Erythroblast (primary cell): ENCODE measurements around the gene IL1R2.

Experiments
- DNase-seq, 2 experiments: peaks; one replicate each; lab custom pipeline; 2025; lab: John Stamatoyannopoulos, UW
- GATA1 ChIP-seq: IDR thresholded peaks from 2 replicates; pipeline ENCODE4 v1.6.1; 2011; ENCODE audit warnings: low read depth, mild to moderate bottlenecking, control low read depth, low read length, moderate library complexity
- POLR2A ChIP-seq: IDR thresholded peaks from 2 replicates; pipeline ENCODE4 v1.6.1; 2011; ENCODE audit warnings: mild to moderate bottlenecking, low read length

Gene IL1R2

DNA sequence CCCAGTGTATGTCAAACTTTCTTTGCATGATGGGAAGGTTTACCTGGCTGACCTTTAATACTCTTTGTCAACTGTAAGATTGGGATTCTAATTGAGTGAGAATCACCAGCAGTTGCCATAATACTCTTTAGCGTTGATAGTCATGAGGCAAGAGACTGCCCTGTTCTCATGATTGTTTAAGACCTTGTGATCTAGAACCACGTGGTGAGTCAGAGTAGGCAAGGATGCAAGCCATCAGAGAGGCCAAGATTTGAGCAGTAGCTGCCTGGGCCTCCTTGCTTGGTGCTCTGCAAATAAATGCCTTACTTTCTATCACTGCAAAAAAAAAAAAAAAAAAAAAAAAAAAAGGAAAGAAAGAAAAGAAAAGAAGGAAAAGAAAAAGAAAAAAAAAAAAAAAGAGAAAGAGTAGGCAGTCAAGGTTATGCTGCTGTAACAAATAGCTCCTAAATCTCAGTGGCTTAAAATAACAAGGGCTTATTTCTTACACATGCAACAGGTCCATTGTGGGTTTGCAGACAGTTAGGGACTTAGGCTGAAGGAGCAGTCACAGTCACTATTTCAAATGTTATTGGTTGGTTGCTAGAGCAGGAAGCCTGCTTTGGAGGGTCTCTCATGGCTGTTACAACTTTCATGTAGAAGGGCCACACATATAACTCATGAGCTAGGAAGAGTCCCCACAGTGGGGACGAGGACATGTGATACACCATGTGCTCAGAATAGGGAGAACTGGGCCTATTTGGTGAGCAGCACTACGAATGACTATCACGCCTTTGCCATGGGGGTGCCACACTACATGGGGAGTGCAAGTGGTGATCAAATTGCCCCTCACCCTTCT lies 21.7 kb downstream of the IL1R2 start:
- TF ChIP-seq POLR2A (no peak), GATA1 (no peak)
- DNase-seq = no peak

DNA sequence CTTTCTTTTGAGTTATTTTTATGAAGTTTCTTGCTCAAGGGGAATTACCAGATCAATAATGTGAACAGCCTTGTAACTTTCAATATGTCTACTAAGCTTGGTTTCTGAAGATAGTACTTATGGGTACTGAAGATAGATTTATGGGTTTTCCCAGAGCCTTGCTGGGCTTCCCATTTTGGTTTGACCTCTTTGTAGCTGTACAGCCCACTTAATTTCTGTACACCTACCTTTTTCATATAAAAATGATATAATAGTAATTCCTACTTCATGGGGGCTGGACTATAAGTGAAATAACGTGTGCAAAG lies 22.2 kb downstream of the IL1R2 start:
- TF ChIP-seq POLR2A = no peak
- TF ChIP-seq GATA1 = no peak

DNA sequence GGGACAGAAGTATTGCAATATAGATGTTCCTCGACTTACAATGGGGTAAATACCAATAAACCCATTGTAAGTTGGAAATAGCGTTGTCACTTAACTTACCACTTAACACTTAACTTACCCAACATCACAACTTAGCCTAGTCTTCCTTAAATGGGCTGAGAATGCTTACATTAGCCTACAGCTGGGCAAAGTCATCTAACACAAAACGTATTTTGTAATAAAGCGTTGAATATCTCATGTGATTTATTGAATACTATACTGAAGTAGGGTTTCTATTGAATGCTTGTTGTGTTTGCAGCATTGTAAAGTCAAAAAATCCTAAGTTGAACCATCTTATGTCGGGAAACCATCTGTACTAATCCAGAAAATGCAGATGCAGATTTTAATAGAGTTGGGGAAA lies 23.6 kb downstream of the IL1R2 start:
- TF ChIP-seq POLR2A (no peak), GATA1 (no peak)
- DNase-seq = no peak

More for the DNA sequence above, 22.2 kb downstream of the IL1R2 start:
- no peak for DNase-seq

DNA sequence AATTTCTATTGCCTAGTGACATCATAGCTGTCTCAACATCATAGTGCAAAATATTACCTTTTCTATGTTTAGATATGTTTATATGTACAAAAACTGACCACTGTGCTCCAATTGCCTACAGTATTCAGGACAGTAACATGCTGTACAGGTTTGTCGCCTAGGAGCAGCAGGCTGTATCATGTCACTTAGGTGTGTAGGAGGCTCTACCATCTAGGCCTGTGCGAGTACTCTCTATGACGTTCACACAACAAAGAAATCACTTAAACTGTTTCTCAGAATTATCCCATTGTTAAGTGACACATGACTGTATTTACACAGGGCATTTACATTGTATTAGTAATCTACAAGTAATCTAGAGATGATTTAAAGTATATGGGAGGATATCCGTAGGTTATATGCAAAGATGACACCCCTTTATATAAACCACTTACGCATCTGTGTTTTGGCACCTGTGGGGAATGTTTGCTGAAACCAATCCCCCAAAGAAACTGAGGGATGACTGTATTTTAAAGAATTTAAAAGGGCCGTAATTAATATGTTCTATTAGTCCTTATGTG lies 24.7 kb downstream of the IL1R2 start:
- TF ChIP-seq POLR2A = no peak
- no peak for TF ChIP-seq GATA1
- no peak for DNase-seq

DNA sequence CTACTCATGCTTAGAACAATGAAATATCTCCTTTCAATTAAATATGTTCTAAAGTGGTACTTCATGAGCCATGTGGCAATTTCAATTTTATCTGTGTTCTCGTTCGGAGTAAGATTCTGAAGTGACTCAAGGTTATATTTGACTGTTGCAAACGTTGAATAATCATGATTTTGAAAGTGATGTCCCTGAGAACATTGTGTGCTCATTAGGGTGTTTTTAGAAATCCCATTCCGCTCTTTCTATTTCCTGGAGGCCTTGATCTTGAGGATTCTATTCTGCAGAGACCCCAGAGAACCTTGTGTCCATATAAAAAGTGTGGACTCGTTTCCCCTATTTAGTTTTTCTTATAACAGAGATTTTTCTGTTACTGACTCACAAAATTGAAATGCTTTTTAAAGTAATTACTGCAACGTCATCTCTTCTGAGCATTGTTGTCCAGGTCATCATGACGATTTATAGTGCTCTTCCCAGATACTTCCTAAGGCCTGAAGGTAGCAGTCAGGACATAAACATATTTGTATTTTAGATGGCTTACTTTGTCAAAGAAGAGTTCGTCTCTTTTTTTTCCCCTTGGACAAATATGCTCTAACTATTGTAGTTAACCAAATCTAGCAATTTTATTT lies 27.2 kb downstream of the IL1R2 start:
- no peak for TF ChIP-seq GATA1
- no peak for TF ChIP-seq POLR2A
- no peak for DNase-seq

DNA sequence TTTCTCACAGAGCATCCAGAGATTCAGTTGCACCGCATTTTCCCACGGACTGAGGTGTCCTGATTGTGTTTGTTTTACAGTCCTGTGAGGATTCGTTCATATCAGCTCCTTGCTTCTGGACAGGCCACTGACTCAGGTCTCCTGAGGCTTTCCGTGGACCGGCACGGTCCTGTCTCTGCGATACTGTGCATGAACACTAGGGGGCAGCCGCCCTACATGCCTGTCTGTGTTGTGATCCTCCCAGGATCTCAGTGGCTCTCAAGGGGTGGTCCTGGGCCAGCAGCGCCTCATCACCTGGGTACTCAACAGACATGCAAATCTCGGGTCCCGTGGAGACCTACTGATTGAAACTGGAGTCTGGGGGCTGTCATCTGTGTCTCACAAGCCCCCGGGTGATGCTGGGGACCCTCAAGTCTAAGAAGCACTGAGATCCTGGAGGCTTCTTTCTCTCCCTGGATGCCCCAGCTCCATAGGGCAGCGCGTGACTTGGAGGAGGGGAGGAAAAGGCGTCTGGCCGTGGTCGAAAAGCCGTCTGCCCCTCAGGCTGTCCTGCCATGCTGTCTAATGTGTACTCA lies 28.9 kb downstream of the IL1R2 start:
- TF ChIP-seq GATA1 (no peak), POLR2A (no peak)
- peak; percentile 73 to 86 for DNase-seq

DNA sequence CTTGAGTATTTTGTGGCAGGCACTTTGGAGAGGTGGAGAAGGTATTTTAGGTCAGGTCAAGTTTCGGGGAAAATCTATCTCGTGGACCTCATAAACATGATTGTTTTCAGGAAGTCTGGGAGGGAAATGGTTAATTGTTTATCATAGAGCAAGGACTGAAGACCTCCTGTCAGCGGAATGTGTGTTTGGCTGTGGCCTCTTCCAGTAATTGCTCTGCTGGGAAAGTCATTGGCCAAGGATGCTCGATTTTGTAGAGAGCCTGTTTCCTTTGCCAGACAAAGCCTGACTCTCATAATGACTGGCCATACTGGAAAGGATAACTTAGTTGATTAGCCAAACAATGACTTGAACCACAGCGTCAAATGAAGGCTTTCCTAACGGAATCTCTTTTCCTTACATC lies 30.0 kb downstream of the IL1R2 start:
- TF ChIP-seq POLR2A = no peak
- TF ChIP-seq GATA1 = no peak
- DNase-seq = no peak

DNA sequence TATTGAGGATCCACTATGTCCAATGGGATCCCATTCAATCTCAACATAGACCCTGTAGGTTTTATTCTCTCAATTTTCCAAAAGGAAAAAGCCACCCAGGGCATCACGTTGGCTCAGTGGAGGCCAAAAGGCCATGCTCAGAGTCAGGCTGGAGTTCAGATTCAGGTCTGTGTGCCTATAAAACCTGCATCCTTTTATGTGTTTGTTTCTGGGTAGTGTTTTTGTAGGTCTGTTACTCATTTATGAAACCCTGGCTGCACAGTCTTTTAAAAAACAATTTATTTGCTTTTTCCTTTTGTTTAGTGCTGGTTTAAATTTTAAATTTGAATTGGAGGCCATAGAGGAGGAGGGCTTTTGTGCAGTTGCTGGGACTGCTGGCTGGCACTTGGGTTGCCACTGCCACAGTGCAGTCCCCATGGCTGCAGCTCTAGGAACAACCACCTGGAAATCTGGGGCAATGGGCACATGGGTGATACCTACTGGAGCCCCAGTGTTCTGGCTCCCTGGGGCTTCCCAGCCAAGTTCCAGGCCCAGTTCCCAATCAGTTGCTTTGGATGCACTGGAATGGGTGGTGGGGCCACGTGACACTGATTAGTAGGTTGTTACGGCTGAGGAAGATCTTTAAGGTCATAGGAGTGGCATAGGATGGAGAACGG lies 31.3 kb downstream of the IL1R2 start:
- no peak for DNase-seq
- TF ChIP-seq POLR2A (no peak), GATA1 (no peak)

DNA sequence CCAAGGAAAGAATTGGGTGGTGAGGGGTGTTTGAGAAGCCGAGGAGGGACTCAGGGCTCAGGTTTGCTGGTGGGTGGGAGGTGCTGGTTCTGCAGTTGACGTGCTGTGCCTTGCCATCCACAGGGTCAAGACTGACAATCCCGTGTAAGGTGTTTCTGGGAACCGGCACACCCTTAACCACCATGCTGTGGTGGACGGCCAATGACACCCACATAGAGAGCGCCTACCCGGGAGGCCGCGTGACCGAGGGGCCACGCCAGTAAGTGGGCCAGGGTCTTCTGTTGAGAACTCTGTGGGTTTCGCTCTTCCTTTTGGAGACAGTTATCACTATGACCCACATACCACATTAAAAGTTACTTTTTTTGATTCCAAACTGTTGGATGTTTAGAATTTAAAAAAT lies 32.6 kb downstream of the IL1R2 start:
- TF ChIP-seq POLR2A (no peak), GATA1 (no peak)
- no peak for DNase-seq

DNA sequence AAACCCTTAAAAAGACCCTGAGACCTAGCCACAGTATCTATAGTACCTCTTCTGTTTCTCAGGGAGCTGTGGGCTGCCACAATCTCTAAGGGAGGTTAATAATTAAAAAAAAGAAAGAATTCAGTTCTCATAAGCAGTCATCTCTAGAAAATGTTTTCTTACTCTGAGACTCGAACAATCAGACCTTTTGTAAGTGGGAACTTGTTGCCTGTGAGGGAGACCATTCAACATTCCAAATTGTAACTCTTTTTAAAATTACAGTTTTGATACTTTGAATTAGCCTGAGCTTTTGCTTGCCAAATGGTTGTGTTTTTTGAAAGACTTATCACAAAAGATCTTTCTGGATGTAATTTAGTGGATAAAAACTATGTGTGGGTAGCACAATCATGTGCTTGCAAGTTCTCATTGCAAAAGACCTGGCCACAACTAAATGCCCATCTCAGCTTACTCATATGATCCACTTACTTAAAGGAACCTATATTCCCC lies 33.3 kb downstream of the IL1R2 start:
- no peak for TF ChIP-seq POLR2A
- no peak for TF ChIP-seq GATA1
- DNase-seq = no peak

DNA sequence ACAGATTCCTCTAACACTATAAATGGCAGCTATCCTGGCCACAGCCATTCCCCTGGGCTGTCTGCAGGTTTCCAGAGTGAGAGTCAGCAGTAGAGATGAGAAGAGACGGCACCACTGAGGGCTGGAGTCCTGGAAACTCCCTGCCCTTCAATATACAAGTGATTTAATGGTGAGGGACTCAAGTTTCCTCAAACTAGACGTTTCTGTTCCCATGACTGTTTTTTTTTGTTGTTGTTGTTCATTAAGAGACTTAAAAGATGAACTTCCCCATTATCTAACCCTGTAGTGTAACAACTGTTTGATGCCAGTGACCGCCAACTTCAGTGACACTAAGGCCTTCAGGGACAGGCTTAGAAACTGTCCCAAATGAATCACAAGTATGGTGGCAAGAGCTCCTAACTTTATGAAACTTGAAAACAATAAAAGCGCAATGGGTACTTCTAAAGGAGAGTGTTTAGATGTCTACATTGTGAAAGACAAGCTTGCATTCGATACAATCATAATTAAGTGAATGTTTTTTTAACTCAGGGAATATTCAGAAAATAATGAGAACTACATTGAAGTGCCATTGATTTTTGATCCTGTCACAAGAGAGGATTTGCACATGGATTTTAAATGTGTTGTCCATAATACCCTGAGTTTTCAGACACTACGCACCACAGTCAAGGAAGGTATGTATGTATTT lies 34.0 kb downstream of the IL1R2 start:
- no peak for DNase-seq
- TF ChIP-seq GATA1 (no peak), POLR2A (no peak)

DNA sequence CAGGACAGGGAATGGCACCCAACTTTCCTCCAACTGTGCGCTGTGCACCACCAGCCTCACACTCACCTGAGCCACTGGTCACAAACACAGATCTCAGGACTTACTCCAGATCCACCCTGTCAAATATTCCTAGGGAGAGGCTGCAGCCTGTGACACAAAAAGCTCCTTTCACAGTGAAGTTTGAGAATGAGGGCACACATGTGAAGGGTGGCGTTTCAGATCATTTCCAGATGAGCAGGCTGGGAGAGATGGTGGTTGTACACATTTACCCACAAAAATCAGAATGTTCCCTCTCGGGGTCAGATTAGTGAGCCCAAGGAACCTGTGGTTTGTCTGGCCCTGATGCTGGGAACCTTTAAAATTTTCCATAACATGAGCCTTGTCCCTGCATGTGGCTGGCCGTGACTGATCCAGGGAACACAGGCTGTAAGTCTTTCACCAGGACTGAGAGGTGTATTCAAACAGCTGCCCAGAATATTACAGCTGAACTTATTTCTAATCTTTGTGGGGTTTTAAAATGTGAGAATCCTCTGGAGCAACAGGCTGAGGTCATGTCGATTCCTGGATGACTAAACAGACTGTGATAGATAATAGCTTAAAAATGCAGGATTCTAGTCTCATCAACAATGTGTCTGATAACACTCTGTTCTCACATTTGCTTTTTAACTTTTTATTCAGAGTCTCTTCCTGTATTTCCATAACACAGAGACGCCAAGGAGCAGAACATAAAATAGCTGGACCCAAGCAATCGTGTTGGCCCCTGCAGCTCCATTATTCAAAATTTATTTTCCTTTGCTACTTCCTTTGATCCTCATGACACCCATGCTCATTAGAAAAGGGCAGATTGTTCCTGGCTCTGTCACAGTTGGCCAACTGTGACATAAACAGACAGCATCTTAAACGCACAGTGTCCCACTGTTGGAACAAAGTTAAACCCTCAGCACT lies 35.5 kb downstream of the IL1R2 start:
- no peak for TF ChIP-seq POLR2A
- TF ChIP-seq GATA1 = no peak
- DNase-seq = no peak

DNA sequence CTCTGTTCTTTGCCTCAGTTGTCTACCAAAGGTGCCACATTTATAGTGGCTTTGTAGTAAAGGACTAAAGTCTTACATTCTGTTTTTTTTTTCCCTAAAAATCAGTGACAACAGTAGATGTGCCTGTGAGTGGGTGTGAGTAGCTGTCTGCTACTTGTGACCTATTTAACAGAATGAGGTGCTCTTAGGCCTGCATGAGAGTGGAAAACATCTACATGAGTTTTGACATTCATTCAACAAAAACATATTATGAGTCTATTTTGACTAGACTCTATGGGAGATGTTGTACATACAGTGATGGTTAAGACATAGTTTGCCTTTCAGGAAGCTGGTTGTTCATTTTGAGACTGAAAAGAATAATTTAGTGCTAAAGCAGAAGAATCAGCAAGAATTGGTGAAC lies 36.7 kb downstream of the IL1R2 start:
- DNase-seq = no peak
- TF ChIP-seq GATA1 (no peak), POLR2A (no peak)
